B cell (primary cell): ENCODE measurements around the gene RPL6. TPM values are rescaled to one million over a fixed set of nuclear protein-coding genes. Genes with fewer than 3 reads are reported as not detected.
A peak's percentile ranks its signal among the peaks of the same experiment; 100 is the strongest.

Experiments
- ATAC-seq: fragments of 200-7000 bp; cut with Tn5 transposase; one replicate; pipeline ENCODE4 v1.10.0; 2021; ENCODE audit warnings: low read depth, mild to moderate bottlenecking, moderate number of reproducible peaks, moderate library complexity
- CTCF ChIA-PET: fragments of 350-600 bp; sonication (Branson Sonifier 250); formaldehyde crosslinking; loops from one replicate; lab custom pipeline; 2021; ENCODE audit warnings: antibody characterized with exemption, inconsistent platforms; lab: Charles Lee
- POLR2A ChIA-PET: fragments of 350-600 bp; sonication (Branson Sonifier 250); formaldehyde crosslinking; loops from one replicate; lab custom pipeline; 2021; ENCODE audit warnings: antibody characterized with exemption; lab: Charles Lee
- DNase-seq: peaks from one replicate; pipeline ENCODE4 v3.0.0; 2013
- H2AFZ ChIP-seq: 2 replicates; pipeline ENCODE4 v1.6.1; 2012; ENCODE audit warnings: mild to moderate bottlenecking, low read depth, low read length; ENCODE audit not compliant: insufficient read depth, poor library complexity, severe bottlenecking
- H3K27ac ChIP-seq, 2 donors: 1 replicate in 1 of 2; 2 replicates in 1 of 2; pipeline ENCODE4 v1.5.1; 2012 to 2013; ENCODE audit warnings: low read length in 2 of 2, mild to moderate bottlenecking in 2 of 2, moderate library complexity in 1 of 2
- H3K27me3 ChIP-seq, 4 experiments: fragments of 200-600 bp in 1 of 4; sonication (generic) in 1 of 4; replicated peaks in 1 of 4; 1 replicate in 2 of 4; 2 replicates in 2 of 4; pipeline versions ENCODE4 v1.6.1 to v1.7.0; 2013 to 2016; ENCODE audit warnings: low read length in 3 of 4, mild to moderate bottlenecking in 2 of 4, mixed read lengths in 1 of 4, moderate library complexity in 1 of 4; ENCODE audit not compliant: insufficient read depth in 4 of 4, control insufficient read depth in 3 of 4; ENCODE audit errors: control extremely low read depth in 1 of 4
- H3K36me3 ChIP-seq, 2 experiments: replicated peaks in 1 of 2; 1 replicate in 1 of 2; 2 replicates in 1 of 2; pipeline versions ENCODE4 v1.6.1 to v1.7.1; 2013; ENCODE audit warnings: low read length in 1 of 2; ENCODE audit not compliant: insufficient read depth in 2 of 2, control insufficient read depth in 1 of 2; ENCODE audit errors: control extremely low read depth in 1 of 2, extremely low read depth in 1 of 2
- H3K4me1 ChIP-seq, 2 donors: fragments of 200-600 bp in 1 of 2; sonication (generic) in 1 of 2; 1 replicate in 1 of 2; 2 replicates in 1 of 2; pipeline versions ENCODE4 v1.5.1 to v1.6.1; 2013 to 2017; ENCODE audit warnings: low read length in 2 of 2; ENCODE audit not compliant: control insufficient read depth in 2 of 2, insufficient read depth in 2 of 2
- H3K4me2 ChIP-seq: replicated peaks from 2 replicates; pipeline ENCODE3; 2012; ENCODE audit warnings: mild to moderate bottlenecking, low read depth, low read length; ENCODE audit not compliant: poor library complexity, severe bottlenecking
- H3K4me3 ChIP-seq, 5 experiments: fragments of 200-600 bp in 1 of 5; sonication (generic) in 1 of 5; 1 replicate in 3 of 5; 2 replicates in 2 of 5; pipeline versions ENCODE4 v1.5.1 to v1.7.0; 2011 to 2016; ENCODE audit warnings: low read length in 4 of 5, mild to moderate bottlenecking in 4 of 5, low read depth in 2 of 5, control low read depth in 1 of 5, moderate library complexity in 1 of 5; ENCODE audit not compliant: insufficient read depth in 1 of 5; ENCODE audit errors: control extremely low read depth in 1 of 5, extremely low read depth in 1 of 5
- H3K79me2 ChIP-seq: fragments of 200-600 bp; sonication (generic); one replicate; pipeline ENCODE4 v1.6.0; 2016; ENCODE audit warnings: low read length; ENCODE audit not compliant: control insufficient read depth, insufficient read depth
- H3K9ac ChIP-seq: fragments of 200-600 bp; sonication (generic); 2 replicates; pipeline ENCODE4 v1.6.1; 2017; ENCODE audit warnings: mild to moderate bottlenecking, low read length, moderate library complexity
- H3K9me3 ChIP-seq, 3 donors: one replicate each; pipeline versions ENCODE4 v1.6.1 to v1.7.1; 2013; ENCODE audit warnings: low read length in 2 of 3; ENCODE audit not compliant: control insufficient read depth in 2 of 3, insufficient read depth in 1 of 3; ENCODE audit errors: control extremely low read depth in 1 of 3
- H4K20me1 ChIP-seq: 2 replicates; pipeline ENCODE4 v1.6.0; 2012; ENCODE audit warnings: mild to moderate bottlenecking, low read length; ENCODE audit not compliant: insufficient read depth, control insufficient read depth, poor library complexity, severe bottlenecking
- H3K27ac Mint-ChIP-seq: one replicate; pipeline ENCODE4 v1.8.0; 2021; ENCODE audit warnings: mixed read lengths
- H3K27me3 Mint-ChIP-seq: one replicate; pipeline ENCODE4 v1.8.0; 2021; ENCODE audit warnings: mixed read lengths
- H3K4me1 Mint-ChIP-seq: one replicate; pipeline ENCODE4 v1.8.0; 2021; ENCODE audit warnings: mixed read lengths
- H3K4me3 Mint-ChIP-seq: one replicate; pipeline ENCODE4 v1.8.0; 2021; ENCODE audit warnings: mixed read lengths
- H3K9me3 Mint-ChIP-seq: one replicate; pipeline ENCODE4 v1.8.0; 2022; ENCODE audit warnings: mixed read lengths; ENCODE audit not compliant: insufficient read depth
- CTCF ChIP-seq: fragments of 200-600 bp; IDR thresholded peaks from one replicate; pipeline ENCODE4 v1.8.0; 2022; ENCODE audit warnings: antibody characterized with exemption, mild to moderate bottlenecking
- EZH2 ChIP-seq: IDR thresholded peaks from 2 replicates; pipeline ENCODE4 v1.6.1; 2012; ENCODE audit warnings: borderline replicate concordance, low read depth, mild to moderate bottlenecking, moderate library complexity, low read length; ENCODE audit not compliant: insufficient read depth, poor library complexity, severe bottlenecking
- WGBS: methylation state at CpG from one replicate; pipeline ENCODE4 v1.1.5; 2013; ENCODE audit warnings: missing lambda C conversion rate; ENCODE audit not compliant: insufficient coverage; 5-methylcytosine and 5-hydroxymethylcytosine counted together
- intact Hi-C: fragments of 100-400 bp; cut with micrococcal nuclease; formaldehyde crosslinking; loops from one replicate; pipeline ENCODE4 v1.10.0; 2022
- polyA plus RNA-seq: library from polyadenylated mRNA; depleted of rRNA; stranded (reverse); fragments of >200 nt; gene quantifications from 2 replicates; pipeline ENCODE4 v1.2.3, GENCODE V29; 2012
- total RNA-seq, 2 donors: library from RNA; stranded (reverse); fragments of 120-200 nt in 1 of 2; gene quantifications; 1 replicate in 1 of 2; 2 replicates in 1 of 2; pipeline versions ENCODE4 v1.2.3 to v1.2.4, GENCODE V29; 2013 to 2022

RPL6 gene
- total and polyA plus RNA-seq, 2 donors (not counting 1 experiment from before 2014, with no cell fraction given), result 1,336 to 1,621 TPM

GRCh38 chr12:112420740-112421139 lies 11.3 kb upstream of the RPL6 start:
- Histone ChIP-seq H3K36me3 (peaks cover 0 to 8% of the 10 kb centered on the region in 2 experiments), H3K27ac (no peak overlapping the region), H3K4me2 (no peak overlapping the region), H4K20me1 (peaks cover 36% of the 10 kb centered on the region), H3K4me3 (no peak overlapping the region), H3K27me3 (no peaks in the 10 kb centered on the region), H3K9me3 (no peaks in the 10 kb centered on the region), H3K4me1 (peaks cover 13 to 18% of the 10 kb centered on the region in 2 donors), H3K9ac (no peak overlapping the region), H3K79me2 (peaks cover 79% of the 10 kb centered on the region), H2AFZ (no peak overlapping the region)
- Mint-ChIP-seq H3K27ac (peak overlapping the region; percentile 28), H3K4me3 (peak overlapping the region; percentile 57), H3K9me3 (no peaks in the 10 kb centered on the region), H3K4me1 (peaks cover 37% of the 10 kb centered on the region), H3K27me3 (no peaks in the 10 kb centered on the region)
- TF ChIP-seq EZH2, result no peak
- no peak for TF ChIP-seq CTCF
- CTCF ChIA-PET, result interaction anchor here (1.0 kb wide), 1 partner anchor 753 kb away, joined by 3 read pairs; no protein-coding TSS in a partner anchor
- intact Hi-C loops, result no loop called here
- ATAC-seq, result no peak
- POLR2A ChIA-PET, result interaction anchor here (1.2 kb wide), 1 partner anchor 579 kb away, joined by 3 read pairs; the partner anchor contains the start of gene MAPKAPK5
- DNase-seq, result no peak
- whole genome bisulfite sequencing, result no CpG with 5 or more reads among the region's 3 CpGs
